Upper lobe of left lung (tissue), 6 donors: Measurements from ENCODE around the gene CNTRL. TPM values are rescaled to one million over a fixed set of nuclear protein-coding genes. Genes with fewer than 3 reads are reported as not detected.
A peak's percentile ranks its signal among the peaks of the same experiment; 100 is the strongest.

Source experiments
- ATAC-seq, 2 donors: fragments of 200-7000 bp; cut with Tn5 transposase; one replicate each; pipeline ENCODE4 v1.9.1; 2022; ENCODE audit warnings: mild to moderate bottlenecking in 2 of 2, moderate library complexity in 2 of 2; ENCODE audit not compliant: low FRiP score in 2 of 2
- DNase-seq, 2 donors: peaks; one replicate each; pipeline ENCODE4 v3.0.0-alpha.2; 2019 to 2020
- H3K27ac ChIP-seq, 4 donors: fragments of 200-600 bp; sonication (generic); one replicate each; pipeline ENCODE4 v1.5.1; 2016 to 2019
- H3K27me3 ChIP-seq, 4 donors: fragments of 200-600 bp; sonication (generic); one replicate each; pipeline ENCODE4 v1.5.1; 2017 to 2019
- H3K36me3 ChIP-seq, 4 donors: fragments of 200-600 bp; sonication (generic); one replicate each; pipeline ENCODE4 v1.5.1; 2016 to 2019
- H3K4me1 ChIP-seq, 4 donors: fragments of 200-600 bp; sonication (generic); one replicate each; pipeline ENCODE4 v1.5.1; 2018 to 2019
- H3K4me3 ChIP-seq, 4 donors: fragments of 200-600 bp; sonication (generic); one replicate each; pipeline ENCODE4 v1.5.1; 2017 to 2019; ENCODE audit warnings: mild to moderate bottlenecking in 2 of 4, moderate library complexity in 1 of 4
- H3K9me3 ChIP-seq, 4 donors: fragments of 200-600 bp; sonication (generic); one replicate each; pipeline ENCODE4 v1.5.1; 2018 to 2019
- CTCF ChIP-seq, 6 experiments: fragments of 450-650 bp in 4 of 6; fragments of 200-600 bp in 2 of 6; sonication (generic) in 2 of 6; IDR thresholded peaks; one replicate each; pipeline ENCODE4 v1.5.1; 2016 to 2019; ENCODE audit warnings: antibody characterized with exemption in 6 of 6
- EP300 ChIP-seq, 4 donors: sonication (generic); formaldehyde crosslinking; IDR thresholded peaks; one replicate each; pipeline ENCODE4 v1.5.1; 2017; ENCODE audit warnings: antibody characterized with exemption in 4 of 4, control low read depth in 2 of 4
- POLR2A ChIP-seq, 4 donors: fragments of 450-650 bp; IDR thresholded peaks; one replicate each; pipeline ENCODE4 v1.5.1; 2016 to 2017; ENCODE audit warnings: antibody characterized with exemption in 4 of 4, mild to moderate bottlenecking in 2 of 4
- POLR2AphosphoS5 ChIP-seq, 2 donors: sonication (generic); formaldehyde crosslinking; IDR thresholded peaks; one replicate each; pipeline ENCODE4 v1.5.1; 2017; ENCODE audit warnings: antibody characterized with exemption in 2 of 2
- WGBS, 2 donors: methylation state at CpG; one replicate each; pipeline ENCODE4 v1.1.5; 2017 to 2018; 5-methylcytosine and 5-hydroxymethylcytosine counted together
- total RNA-seq, 6 donors: library from RNA; depleted of rRNA in 4 of 6; stranded (reverse); fragments of >200 nt in 4 of 6; gene quantifications; one replicate each; pipeline versions ENCODE4 v1.1.0 to v1.2.1, GENCODE V29; 2016 to 2021
- donor health status: DM: no; HTN: no; CAD: no; lungs with moderate emphysema.
- donor health status: DM: no; HTN: yes; CAD: no; lungs with severe emphysema.

Gene CNTRL
- total RNA-seq, 6 donors from 2014 or later = 16.1 to 52.4 (median 20.4) TPM

GRCh38 chr9:121198512-121199042, 123.8 kb downstream of the CNTRL start:
- no peaks in the 10 kb centered on the region for H3K9me3 ChIP-seq
- DNase-seq (no peak), ATAC-seq (no peak)
- H3K27me3 ChIP-seq = no peaks in the 10 kb centered on the region
- no peak for TF ChIP-seq POLR2A (IDR thresholded peaks at IDR 0.05)
- no peak for TF ChIP-seq POLR2AphosphoS5 (IDR thresholded peaks at IDR 0.05)
- no peak for TF ChIP-seq EP300 (IDR thresholded peaks at IDR 0.05)
- TF ChIP-seq CTCF (IDR thresholded peaks at IDR 0.05) = no peak
- H3K36me3 ChIP-seq = no peaks in the 10 kb centered on the region
- 27 to 29% methylated on average over 4 of the region's 4 CpGs for WGBS, 2 donors
- peaks cover 54 to 80% (median 66%) of the 10 kb centered on the region in 4 donors for H3K4me1 ChIP-seq
- H3K27ac ChIP-seq = peak overlapping the region in 1 of 4 donors; percentile 42
- H3K4me3 ChIP-seq = peak overlapping the region in 1 of 4 donors; percentile 88

DNA sequence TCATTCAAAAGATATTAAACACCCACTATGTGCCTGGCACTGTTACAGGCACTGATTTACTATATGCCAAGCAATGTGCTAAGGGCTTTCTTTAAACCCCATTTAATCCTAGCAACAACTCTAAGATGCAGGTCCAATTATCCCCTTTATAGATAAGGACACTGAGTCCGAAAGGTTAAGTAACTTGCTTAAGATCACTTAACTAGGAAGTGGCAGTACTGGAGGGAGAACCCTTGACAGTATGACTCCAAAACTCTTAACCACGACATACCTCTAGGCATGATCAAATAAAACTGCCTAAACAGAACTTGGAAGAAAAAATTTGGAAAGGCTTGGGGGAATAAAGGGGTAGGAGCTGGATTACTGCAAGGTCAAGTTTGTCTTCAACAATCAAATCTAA, 125.2 kb downstream of the CNTRL start:
- WGBS, 2 donors = 17 to 23% methylated on average over 2 of the region's 2 CpGs
- Histone ChIP-seq H3K36me3 (no peaks in the 10 kb centered on the region), H3K9me3 (no peaks in the 10 kb centered on the region), H3K27ac (peak overlapping the region in 3 of 4 donors; percentile 94 to 99 (median 99)), H3K4me3 (peak overlapping the region in 3 of 4 donors; percentile 88 to 98 (median 95)), H3K27me3 (no peaks in the 10 kb centered on the region), H3K4me1 (peaks cover 44 to 67% (median 56%) of the 10 kb centered on the region in 4 donors)
- ATAC-seq (no peak), DNase-seq (no peak)
- TF ChIP-seq POLR2A (IDR thresholded peaks at IDR 0.05) (peak in 1 of 4 donors; percentile 20), EP300 (IDR thresholded peaks at IDR 0.05) (no peak)

DNA sequence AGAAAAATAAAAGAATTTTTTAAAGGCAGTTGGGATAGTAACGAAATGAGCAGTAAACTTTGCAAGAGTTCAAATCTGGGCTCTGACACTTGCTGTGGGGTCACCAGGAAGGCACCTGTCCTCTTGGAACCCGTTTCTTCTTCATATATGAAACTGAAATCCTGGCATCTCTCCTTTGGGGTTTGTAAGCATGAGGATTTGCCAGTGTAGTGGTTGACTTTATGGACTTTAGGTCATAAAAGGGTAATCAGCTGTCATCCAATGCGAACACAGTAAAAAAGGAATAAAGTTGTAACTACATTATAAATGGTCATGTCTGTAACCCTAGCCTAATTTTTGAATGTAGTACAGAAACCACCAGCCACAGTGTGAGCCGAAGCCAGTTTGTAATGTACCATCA, 125.6 kb downstream of the CNTRL start:
- ATAC-seq = no peak
- no peaks in the 10 kb centered on the region for H3K36me3 ChIP-seq
- peaks cover 39 to 62% (median 52%) of the 10 kb centered on the region in 4 donors for H3K4me1 ChIP-seq
- no peaks in the 10 kb centered on the region for H3K9me3 ChIP-seq
- DNase-seq = no peak
- 8 to 14% methylated on average over 4 of the region's 4 CpGs for WGBS, 2 donors
- TF ChIP-seq POLR2A (IDR thresholded peaks at IDR 0.05) = no peak
- TF ChIP-seq EP300 (IDR thresholded peaks at IDR 0.05) = no peak
- no peak for TF ChIP-seq POLR2AphosphoS5 (IDR thresholded peaks at IDR 0.05)
- peak overlapping the region; percentile 77 to 98 (median 92) for H3K4me3 ChIP-seq
- H3K27me3 ChIP-seq = no peaks in the 10 kb centered on the region
- H3K27ac ChIP-seq = peak overlapping the region; percentile 94 to 99 (median 98)

DNA sequence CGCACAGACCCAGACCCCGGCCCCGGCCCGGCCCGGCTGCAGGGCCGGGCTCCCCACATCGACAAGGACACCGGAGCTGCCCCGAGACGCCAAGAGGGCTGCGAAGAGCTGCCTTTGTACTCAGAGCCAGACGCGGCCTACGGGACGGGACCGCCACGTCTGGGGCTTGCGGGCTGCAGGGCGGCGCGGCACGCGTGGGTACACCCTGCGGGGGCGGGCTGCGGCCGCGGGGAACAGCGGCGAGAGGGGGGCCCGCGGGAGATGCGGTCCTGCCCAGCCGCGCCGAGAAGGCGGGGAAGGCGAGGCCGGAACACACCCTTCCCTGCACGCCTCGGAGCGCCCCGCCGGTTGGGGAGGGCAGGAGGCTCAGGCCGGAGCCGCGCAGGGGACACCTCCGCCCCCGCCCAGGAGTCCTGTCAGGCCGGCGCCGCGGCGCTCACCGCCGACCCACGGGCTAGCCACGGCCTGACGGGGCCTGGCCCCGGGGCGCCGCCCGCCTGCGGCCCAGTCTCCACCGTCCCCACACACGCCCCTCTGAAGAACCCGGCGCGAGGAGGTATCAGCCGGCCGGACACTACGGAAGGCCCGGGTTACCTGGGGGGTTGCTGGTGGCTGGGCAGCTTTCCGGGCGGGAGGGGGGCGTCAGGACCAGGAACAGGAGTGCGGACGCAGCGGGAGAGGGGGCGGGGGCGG, 126.4 kb downstream of the CNTRL start:
- 0 to 1% methylated on average over 1 to 31 of the region's 81 CpGs for WGBS, 2 donors
- H3K4me3 ChIP-seq = peak overlapping the region; percentile 77 to 98 (median 92)
- ATAC-seq (peak; percentile 34 to 71), DNase-seq (peak; percentile 45 to 92)
- TF ChIP-seq POLR2AphosphoS5 (IDR thresholded peaks at IDR 0.05) = peak in 1 of 2 donors; percentile 7
- TF ChIP-seq POLR2A (IDR thresholded peaks at IDR 0.05) = no peak
- no peak for TF ChIP-seq CTCF (IDR thresholded peaks at IDR 0.05)
- no peak for TF ChIP-seq EP300 (IDR thresholded peaks at IDR 0.05)
- H3K9me3 ChIP-seq = no peaks in the 10 kb centered on the region
- H3K27me3 ChIP-seq = no peaks in the 10 kb centered on the region
- H3K36me3 ChIP-seq = no peaks in the 10 kb centered on the region
- peaks cover 31 to 54% (median 43%) of the 10 kb centered on the region in 4 donors for H3K4me1 ChIP-seq
- H3K27ac ChIP-seq = peak overlapping the region; percentile 94 to 99 (median 98)

GRCh38 chr9:121201738-121202533, 127.2 kb downstream of the CNTRL start, which contains the start of gene RAB14:
RAB14 (minus strand) TSS chr9:121201869; CDS start chr9:121193412, 8,457 bp downstream.
- TF ChIP-seq POLR2AphosphoS5 (IDR thresholded peaks at IDR 0.05) = peak; percentile 74 to 91
- TF ChIP-seq CTCF (IDR thresholded peaks at IDR 0.05) = peak; percentile 24 to 82 (median 72)
- TF ChIP-seq POLR2A (IDR thresholded peaks at IDR 0.05) = peak in 3 of 4 donors; percentile 63 to 85 (median 82)
- TF ChIP-seq EP300 (IDR thresholded peaks at IDR 0.05) = peak in 1 of 4 donors; percentile 1
- H3K27ac ChIP-seq = peak within 1 kb of the TSS; percentile 94 to 99 (median 98)

More at GRCh38 chr9:121201738-121202533, 127.2 kb downstream of the CNTRL start, which contains the start of gene RAB14:
- peak; percentile 99 to 100 for DNase-seq
- H3K27me3 ChIP-seq = no peaks in the 10 kb centered on the region
- H3K36me3 ChIP-seq = no peaks in the 10 kb centered on the region
- H3K4me3 ChIP-seq = peak within 1 kb of the TSS; percentile 77 to 98 (median 92)
- H3K4me1 ChIP-seq = peaks cover 23 to 47% (median 36%) of the 10 kb centered on the region in 4 donors
- 3 to 5% methylated on average over 16 to 41 of the region's 55 CpGs for WGBS, 2 donors
- ATAC-seq = peak; percentile 98 to 99
- no peaks in the 10 kb centered on the region for H3K9me3 ChIP-seq
